Caki2 (cell line): Measurements from ENCODE around the gene RABGGTA. TPM values are rescaled to one million over a fixed set of nuclear protein-coding genes. Genes with fewer than 3 reads are reported as not detected.

Experiments used
- total RNA-seq: library from RNA; depleted of rRNA; stranded (reverse); fragments of >200 nt; shearing (Covaris generic); gene quantifications from 2 replicates; pipeline ENCODE4 v1.2.3, GENCODE V29; 2014; ENCODE audit warnings: low replicate concordance; rRNA removed

RABGGTA gene
- total RNA-seq, 1 experiment from 2014 or later, result 12.9 TPM

Other genes with a start within 250 kb of the RABGGTA start
- gene CARMIL3, start 219.6 kb downstream of the RABGGTA start, total RNA-seq, result 0.26 TPM in 1 of 2 replicates, not detected in the other
- gene CPNE6, start 200.0 kb downstream of the RABGGTA start, total RNA-seq, result 0.07 TPM in 1 of 2 replicates, not detected in the other
- 19.5 and 54.7 TPM in 2 replicates for gene PCK2, start 177.3 kb downstream of the RABGGTA start, total RNA-seq
- gene DCAF11, start 156.8 kb downstream of the RABGGTA start, total RNA-seq, result 47.4 and 117 TPM in 2 replicates
- gene NRL, start 156.6 kb downstream of the RABGGTA start, total RNA-seq, result 1.8 TPM in 1 of 2 replicates, not detected in the other
- not detected in 2 replicates for gene FITM1, start 140.9 kb downstream of the RABGGTA start, total RNA-seq
- 77.8 and 123 TPM in 2 replicates for gene PSME1, start 135.4 kb downstream of the RABGGTA start, total RNA-seq
- gene EMC9, start 130.0 kb downstream of the RABGGTA start, total RNA-seq, result 12.8 and 23.0 TPM in 2 replicates
- 191 and 202 TPM in 2 replicates for gene PSME2, start 125.0 kb downstream of the RABGGTA start, total RNA-seq
- 46.1 and 48.9 TPM in 2 replicates for gene RNF31, start 124.1 kb downstream of the RABGGTA start, total RNA-seq
- 29.9 and 36.1 TPM in 2 replicates for gene IRF9, start 110.3 kb downstream of the RABGGTA start, total RNA-seq
- gene REC8, start 99.5 kb downstream of the RABGGTA start, total RNA-seq, result not detected in 2 replicates
- gene IPO4, start 82.8 kb downstream of the RABGGTA start, total RNA-seq, result 25.7 and 32.7 TPM in 2 replicates
- gene TM9SF1, start 76.2 kb downstream of the RABGGTA start, total RNA-seq, result 50.9 and 57.1 TPM in 2 replicates
- gene TSSK4, start 65.9 kb downstream of the RABGGTA start, total RNA-seq, result not detected in 2 replicates
- gene CHMP4A, start 58.1 kb downstream of the RABGGTA start, total RNA-seq, result 23.3 and 52.2 TPM in 2 replicates
- gene MDP1, start 55.5 kb downstream of the RABGGTA start, total RNA-seq, result 19.8 and 23.5 TPM in 2 replicates
- gene NEDD8, start 39.2 kb downstream of the RABGGTA start, total RNA-seq, result 129 and 160 TPM in 2 replicates
- gene GMPR2, start 38.7 kb downstream of the RABGGTA start, total RNA-seq, result 57.8 and 93.4 TPM in 2 replicates
- gene TINF2, start 29.0 kb downstream of the RABGGTA start, total RNA-seq, result 27.7 and 38.3 TPM in 2 replicates
- gene TGM1, start 8.4 kb downstream of the RABGGTA start, total RNA-seq, result 0.44 TPM in 1 of 2 replicates, not detected in the other
- 5.3 and 9.2 TPM in 2 replicates for gene DHRS1, start 28.2 kb upstream of the RABGGTA start, total RNA-seq
- 8.8 and 13.8 TPM in 2 replicates for gene NOP9, start 28.3 kb upstream of the RABGGTA start, total RNA-seq
- gene CIDEB, start 36.4 kb upstream of the RABGGTA start, total RNA-seq, result 1.0 and 6.8 TPM in 2 replicates
- 0.98 TPM in 1 of 2 replicates, not detected in the other for gene LTB4R2, start 38.5 kb upstream of the RABGGTA start, total RNA-seq
- gene LTB4R, start 39.9 kb upstream of the RABGGTA start, total RNA-seq, result 0.12 and 2.7 TPM in 2 replicates
- gene ADCY4, start 63.5 kb upstream of the RABGGTA start, total RNA-seq, result not detected in 2 replicates
- gene RIPK3, start 68.4 kb upstream of the RABGGTA start, total RNA-seq, result not detected in 2 replicates
- gene NFATC4, start 96.6 kb upstream of the RABGGTA start, total RNA-seq, result not detected in 2 replicates
- 0.03 TPM in 1 of 2 replicates, not detected in the other for gene NYNRIN, start 127.4 kb upstream of the RABGGTA start, total RNA-seq
- gene CBLN3, start 158.1 kb upstream of the RABGGTA start, total RNA-seq, result 0.81 and 2.2 TPM in 2 replicates
- gene KHNYN, start 158.4 kb upstream of the RABGGTA start, total RNA-seq, result 25.4 and 31.1 TPM in 2 replicates
- 17.2 and 31.0 TPM in 2 replicates for gene SDR39U1, start 171.2 kb upstream of the RABGGTA start, total RNA-seq
- not detected in 2 replicates for gene CMA1, start 236.7 kb upstream of the RABGGTA start, total RNA-seq